Skeletal muscle satellite cell (primary cell): ENCODE results near the gene RPRD2.

Source experiments
- H3K27me3 ChIP-seq: 2 replicates; pipeline ENCODE4 v1.7.0; 2013; ENCODE audit warnings: low read length; ENCODE audit not compliant: control insufficient read depth, insufficient read depth
- H3K36me3 ChIP-seq: 2 replicates; pipeline ENCODE4 v1.7.0; 2013; ENCODE audit warnings: mild to moderate bottlenecking, control low read depth, low read length; ENCODE audit not compliant: insufficient read depth
- H3K4me1 ChIP-seq: 2 replicates; pipeline ENCODE4 v1.7.0; 2013; ENCODE audit warnings: low read length; ENCODE audit not compliant: control insufficient read depth, insufficient read depth
- H3K4me2 ChIP-seq: 2 replicates; pipeline ENCODE4 v1.7.0; 2013; ENCODE audit warnings: mild to moderate bottlenecking, low read length
- H3K4me3 ChIP-seq: 2 replicates; pipeline ENCODE4 v1.7.0; 2013; ENCODE audit warnings: low read length
- H3K9ac ChIP-seq: 2 replicates; pipeline ENCODE4 v1.7.0; 2013; ENCODE audit warnings: mild to moderate bottlenecking, low read depth, low read length, moderate library complexity
- H3K9me3 ChIP-seq: replicated peaks from 2 replicates; pipeline ENCODE4 v1.7.0; 2013; ENCODE audit warnings: mild to moderate bottlenecking, control low read depth, low read length

Gene RPRD2

GRCh38 chr1:150476754-150477153 is 112.8 kb downstream of the RPRD2 start:
- no peak overlapping the region for H3K9ac ChIP-seq
- H3K36me3 ChIP-seq = peaks cover 16% of the 10 kb centered on the region
- no peak overlapping the region for H3K4me2 ChIP-seq
- no peak overlapping the region for H3K4me3 ChIP-seq
- H3K27me3 ChIP-seq = no peaks in the 10 kb centered on the region
- H3K4me1 ChIP-seq = peaks cover 12% of the 10 kb centered on the region
- H3K9me3 ChIP-seq = no peaks in the 10 kb centered on the region

GRCh38 chr1:150477320-150477719 is 113.4 kb downstream of the RPRD2 start:
- Histone ChIP-seq H3K4me3 (no peak overlapping the region), H3K4me2 (no peak overlapping the region), H3K9ac (no peak overlapping the region), H3K27me3 (no peaks in the 10 kb centered on the region), H3K36me3 (peaks cover 10% of the 10 kb centered on the region), H3K9me3 (no peaks in the 10 kb centered on the region), H3K4me1 (peaks cover 12% of the 10 kb centered on the region)

GRCh38 chr1:150477733-150478132 is 113.8 kb downstream of the RPRD2 start:
- peak overlapping the region; percentile 47 for H3K4me2 ChIP-seq
- no peak overlapping the region for H3K4me3 ChIP-seq
- no peak overlapping the region for H3K9ac ChIP-seq

GRCh38 chr1:150479370-150479769 is 115.4 kb downstream of the RPRD2 start:
- no peak overlapping the region for H3K4me2 ChIP-seq
- no peaks in the 10 kb centered on the region for H3K27me3 ChIP-seq
- peaks cover 12% of the 10 kb centered on the region for H3K4me1 ChIP-seq
- no peak overlapping the region for H3K9ac ChIP-seq
- no peaks in the 10 kb centered on the region for H3K9me3 ChIP-seq
- H3K4me3 ChIP-seq = no peak overlapping the region
- no peaks in the 10 kb centered on the region for H3K36me3 ChIP-seq

More at GRCh38 chr1:150477733-150478132, 113.8 kb downstream of the RPRD2 start:
- H3K4me1 ChIP-seq = peaks cover 12% of the 10 kb centered on the region
- peaks cover 9% of the 10 kb centered on the region for H3K36me3 ChIP-seq
- no peaks in the 10 kb centered on the region for H3K27me3 ChIP-seq
- H3K9me3 ChIP-seq = no peaks in the 10 kb centered on the region

GRCh38 chr1:150479927-150480352 is 116.0 kb downstream of the RPRD2 start:
- Histone ChIP-seq H3K4me1 (peaks cover 17% of the 10 kb centered on the region), H3K4me2 (no peak overlapping the region), H3K27me3 (no peaks in the 10 kb centered on the region), H3K9me3 (no peaks in the 10 kb centered on the region), H3K36me3 (no peaks in the 10 kb centered on the region), H3K4me3 (no peak overlapping the region), H3K9ac (no peak overlapping the region)

- Histone ChIP-seq H3K27me3 (no peaks in the 10 kb centered on the region), H3K4me1 (peaks cover 11% of the 10 kb centered on the region), H3K4me2 (no peak overlapping the region), H3K9me3 (no peaks in the 10 kb centered on the region), H3K4me3 (no peak overlapping the region), H3K9ac (no peak overlapping the region), H3K36me3 (peaks cover 3% of the 10 kb centered on the region)
Measured at GRCh38 chr1:150484431-150484830, 120.5 kb downstream of the RPRD2 start.

- H3K36me3 ChIP-seq = peaks cover 4% of the 10 kb centered on the region
- H3K27me3 ChIP-seq = no peaks in the 10 kb centered on the region
- peaks cover 11% of the 10 kb centered on the region for H3K4me1 ChIP-seq
- H3K4me2 ChIP-seq = no peak overlapping the region
- H3K4me3 ChIP-seq = no peak overlapping the region
- H3K9ac ChIP-seq = no peak overlapping the region
- H3K9me3 ChIP-seq = no peaks in the 10 kb centered on the region
Measured at GRCh38 chr1:150484861-150485260, 120.9 kb downstream of the RPRD2 start.

GRCh38 chr1:150486966-150487762 is 123.2 kb downstream of the RPRD2 start, which contains the start of gene TARS2:
TARS2 (plus strand) TSS chr1:150487419; CDS start chr1:150487451, 32 bp downstream.
- Histone ChIP-seq H3K4me2 (peak within 1 kb of the TSS; percentile 93), H3K4me1 (peaks cover 11% of the 10 kb centered on the region), H3K27me3 (no peaks in the 10 kb centered on the region), H3K9ac (peak within 1 kb of the TSS; percentile 92), H3K36me3 (peaks cover 14% of the 10 kb centered on the region), H3K4me3 (peak within 1 kb of the TSS; percentile 81), H3K9me3 (no peaks in the 10 kb centered on the region)

- H3K9ac ChIP-seq = peak overlapping the region; percentile 92
- peaks cover 17% of the 10 kb centered on the region for H3K36me3 ChIP-seq
- H3K4me1 ChIP-seq = peaks cover 11% of the 10 kb centered on the region
- H3K9me3 ChIP-seq = no peaks in the 10 kb centered on the region
- H3K27me3 ChIP-seq = no peaks in the 10 kb centered on the region
- H3K4me2 ChIP-seq = peak overlapping the region; percentile 93
- peak overlapping the region; percentile 81 for H3K4me3 ChIP-seq
Measured at GRCh38 chr1:150487763-150488115, 123.8 kb downstream of the RPRD2 start.

- Histone ChIP-seq H3K4me3 (no peak overlapping the region), H3K4me1 (peaks cover under 1% of the 10 kb centered on the region), H3K36me3 (peaks cover 23% of the 10 kb centered on the region), H3K27me3 (no peaks in the 10 kb centered on the region), H3K9me3 (no peaks in the 10 kb centered on the region), H3K9ac (no peak overlapping the region), H3K4me2 (no peak overlapping the region)
Measured at GRCh38 chr1:150493175-150493574, 129.2 kb downstream of the RPRD2 start.

- peaks cover 18% of the 10 kb centered on the region for H3K36me3 ChIP-seq
- H3K9me3 ChIP-seq = no peaks in the 10 kb centered on the region
- no peak overlapping the region for H3K9ac ChIP-seq
- H3K27me3 ChIP-seq = no peaks in the 10 kb centered on the region
- no peak overlapping the region for H3K4me2 ChIP-seq
- H3K4me3 ChIP-seq = no peak overlapping the region
- no peaks in the 10 kb centered on the region for H3K4me1 ChIP-seq
Measured at GRCh38 chr1:150498342-150498741, 134.4 kb downstream of the RPRD2 start.

GRCh38 chr1:150505431-150505830 is 141.5 kb downstream of the RPRD2 start:
- no peak overlapping the region for H3K4me2 ChIP-seq
- H3K27me3 ChIP-seq = no peaks in the 10 kb centered on the region
- H3K4me3 ChIP-seq = no peak overlapping the region
- no peak overlapping the region for H3K9ac ChIP-seq
- H3K36me3 ChIP-seq = peaks cover 25% of the 10 kb centered on the region
- H3K4me1 ChIP-seq = peaks cover 20% of the 10 kb centered on the region
- H3K9me3 ChIP-seq = no peaks in the 10 kb centered on the region
